Adrenal gland (tissue), 12 donors: ENCODE data around the gene TMCC3. TPM values are rescaled to one million over a fixed set of nuclear protein-coding genes. Genes with fewer than 3 reads are reported as not detected.

ENCODE experiments used
- DNase-seq, 7 donors: peaks; one replicate each; pipeline ENCODE4 v3.0.0-alpha.2; 2019 to 2020
- H3K27ac ChIP-seq, 5 donors: fragments of 200-600 bp; sonication (generic) in 4 of 5; 1 replicate in 3 of 5; 2 replicates in 2 of 5; pipeline versions ENCODE4 v1.5.1 to v1.8.0; 2016 to 2020; ENCODE audit warnings: mild to moderate bottlenecking in 1 of 5
- H3K27me3 ChIP-seq: fragments of 200-600 bp; 2 replicates; pipeline ENCODE4 v1.8.0; 2021
- H3K36me3 ChIP-seq, 2 donors: fragments of 200-600 bp; replicated peaks in 1 of 2; 1 replicate in 1 of 2; 2 replicates in 1 of 2; pipeline versions ENCODE4 v1.5.1 to v1.8.0; 2018 to 2022
- H3K4me1 ChIP-seq, 2 donors: fragments of 200-600 bp; replicated peaks in 1 of 2; 1 replicate in 1 of 2; 2 replicates in 1 of 2; pipeline versions ENCODE4 v1.5.1 to v1.8.0; 2018 to 2021
- H3K4me3 ChIP-seq, 4 donors: fragments of 200-600 bp; sonication (generic) in 3 of 4; one replicate each; pipeline ENCODE4 v1.5.1; 2016 to 2018
- H3K9me3 ChIP-seq, 3 donors: fragments of 200-600 bp; sonication (generic) in 1 of 3; replicated peaks in 1 of 3; 1 replicate in 2 of 3; 2 replicates in 1 of 3; pipeline versions ENCODE4 v1.5.1 to v1.8.0; 2016 to 2021
- CTCF ChIP-seq, 6 experiments: fragments of 450-650 bp in 4 of 6; fragments of 200-600 bp in 2 of 6; sonication (generic) in 1 of 6; IDR thresholded peaks; 1 replicate in 5 of 6; 2 replicates in 1 of 6; pipeline versions ENCODE4 v1.5.1 to v1.8.0; 2016 to 2021; ENCODE audit warnings: antibody characterized with exemption in 6 of 6, mild to moderate bottlenecking in 2 of 6, moderate library complexity in 1 of 6
- POLR2A ChIP-seq, 2 donors: fragments of 450-650 bp; IDR thresholded peaks; one replicate each; pipeline ENCODE4 v1.6.1; 2017; ENCODE audit warnings: antibody characterized with exemption in 2 of 2, mild to moderate bottlenecking in 2 of 2, moderate library complexity in 1 of 2
- WGBS, 4 donors: extraction: QIAGEN DNeasy Blood & Tissue Kit in 2 of 4; methylation state at CpG; one replicate each; pipeline versions ENCODE4 v1.1.5 to v1.1.7; 2013 to 2017; 5-methylcytosine and 5-hydroxymethylcytosine counted together
- intact Hi-C, 2 donors: fragments of 100-400 bp; cut with DNase I; formaldehyde crosslinking; loops; one replicate each; pipeline versions ENCODE4 v1.14.1 to v1.15.0; 2022 to 2023
- polyA plus RNA-seq, 3 donors: library from polyadenylated mRNA; stranded (reverse); fragments of 200-250 nt in 2 of 3; fragments of 350-450 nt in 1 of 3; fragmentation: Illumina TruSeq in 1 of 3; extraction: RNeasy Lipid Tissue Mini Kit (QIAGEN cat#74804) in 1 of 3; gene quantifications; one replicate each; pipeline ENCODE4 v1.2.3, GENCODE V29; 2013 to 2014
- total RNA-seq, 9 donors: library from RNA; depleted of rRNA in 4 of 9; stranded (reverse); fragments of >200 nt in 4 of 9; fragments of 120-200 nt in 1 of 9; fragmentation: NEBNext Ultra II Directional in 1 of 9; extraction: Animal tissue kit (Norgen Biotek cat#: 25700) in 1 of 9; gene quantifications; one replicate each; pipeline versions ENCODE4 v1.1.0 to v1.2.4, GENCODE V29; 2013 to 2023
- donor health status: healthy with polysubstance abuse.
- donor health status: Bipolar disorder and iron deficiency.
- donor health status: DM: yes; HTN: yes; CAD: no.
- donor health status: DM: no; HTN: no; CAD: no.
- donor health status: DM: no; HTN: no; CAD: no.
- donor health status: DM: yes; HTN: yes; CAD: no.

The TMCC3 gene
- total and polyA plus RNA-seq, 12 donors, result 1.2 to 13.4 (median 6.7) TPM

- no peaks in the 10 kb centered on the region for H3K4me1 ChIP-seq
- DNase-seq, result no peak
- no peak overlapping the region for H3K4me3 ChIP-seq
- no peak overlapping the region for H3K27ac ChIP-seq
- intact Hi-C loops, result no loop called here
- no peak for TF ChIP-seq CTCF (IDR thresholded peaks at IDR 0.05)
- TF ChIP-seq POLR2A (IDR thresholded peaks at IDR 0.05), result no peak
- H3K27me3 ChIP-seq, result no peaks in the 10 kb centered on the region
- no peaks in the 10 kb centered on the region for H3K36me3 ChIP-seq
- no peaks in the 10 kb centered on the region for H3K9me3 ChIP-seq
Measured at GRCh38 chr12:94538318-94538717, 112.0 kb downstream of the TMCC3 start.

- TF ChIP-seq CTCF (IDR thresholded peaks at IDR 0.05), result no peak
- no peak for TF ChIP-seq POLR2A (IDR thresholded peaks at IDR 0.05)
- 90 to 94% (median 92%) methylated on average over 11 of the region's 11 CpGs for WGBS, 4 donors
- Histone ChIP-seq H3K4me3 (no peak overlapping the region), H3K36me3 (no peaks in the 10 kb centered on the region), H3K9me3 (no peaks in the 10 kb centered on the region), H3K27me3 (no peaks in the 10 kb centered on the region), H3K27ac (no peak overlapping the region), H3K4me1 (peaks cover 0 to 7% of the 10 kb centered on the region in 2 donors)
- intact Hi-C loops, result no loop called here
- DNase-seq, result no peak
Measured at GRCh38 chr12:94536040-94536965, 114.1 kb downstream of the TMCC3 start.

- intact Hi-C loops, result no loop called here
- H3K4me1 ChIP-seq, result peaks cover 0 to 7% of the 10 kb centered on the region in 2 donors
- no peak overlapping the region for H3K4me3 ChIP-seq
- no peak for DNase-seq
- H3K27ac ChIP-seq, result no peak overlapping the region
- H3K36me3 ChIP-seq, result no peaks in the 10 kb centered on the region
- 72 to 82% (median 76%) methylated on average over 6 to 7 of the region's 7 CpGs for WGBS, 4 donors
- TF ChIP-seq CTCF (IDR thresholded peaks at IDR 0.05) (no peak), POLR2A (IDR thresholded peaks at IDR 0.05) (no peak)
- H3K9me3 ChIP-seq, result no peaks in the 10 kb centered on the region
- no peaks in the 10 kb centered on the region for H3K27me3 ChIP-seq
Measured at GRCh38 chr12:94535510-94535921, 114.8 kb downstream of the TMCC3 start.

GRCh38 chr12:94534774-94535509 is 115.4 kb downstream of the TMCC3 start:
- Histone ChIP-seq H3K4me1 (peaks cover 0 to 7% of the 10 kb centered on the region in 2 donors), H3K27me3 (no peaks in the 10 kb centered on the region), H3K27ac (no peak overlapping the region), H3K9me3 (no peaks in the 10 kb centered on the region), H3K4me3 (no peak overlapping the region), H3K36me3 (no peaks in the 10 kb centered on the region)
- no peak for TF ChIP-seq CTCF (IDR thresholded peaks at IDR 0.05)
- TF ChIP-seq POLR2A (IDR thresholded peaks at IDR 0.05), result no peak
- intact Hi-C loops, result loop anchor here in 1 of 2 donors (5.0 kb wide), 1 partner anchor 393 kb away; no protein-coding TSS in a partner anchor
- 78 to 81% (median 79%) methylated on average over 14 of the region's 14 CpGs for WGBS, 4 donors
- DNase-seq, result no peak
